Measurements from ENCODE around the gene FBXL2. TPM values are rescaled to one million over a fixed set of nuclear protein-coding genes. Genes with fewer than 3 reads are reported as not detected.
"Not testable (repeated sequence)": the region's sequence is repeated elsewhere in the genome, so short reads cannot be mapped to it uniquely, and the experiment has no call there.

FBXL2 gene
- total RNA-seq, 1 donor from 2014 or later: 3.6 TPM

- intact Hi-C loops (cut with DNase I): loop anchor here (2.0 kb wide), 1 partner anchor 43 kb away; no protein-coding TSS in a partner anchor
Observed at GRCh38 chr3:33419948-33420347, 142.7 kb downstream of the FBXL2 start.

GRCh38 chr3:33420966-33421365 lies 143.7 kb downstream of the FBXL2 start:
- no peak for DNase-seq (ENCODE audit: low spot score)
- intact Hi-C loops (cut with DNase I): loop anchor here (2.0 kb wide), 1 partner anchor 44 kb away; no protein-coding TSS in a partner anchor

More at GRCh38 chr3:33419948-33420347, 142.7 kb downstream of the FBXL2 start:
- DNase-seq (ENCODE audit: low spot score): no peak

GRCh38 chr3:33424606-33425452 lies 147.6 kb downstream of the FBXL2 start:
- intact Hi-C loops (cut with DNase I): no loop called here
- no peak for DNase-seq (ENCODE audit: low spot score)

GRCh38 chr3:33425453-33425852 lies 148.2 kb downstream of the FBXL2 start:
- no peak for DNase-seq (ENCODE audit: low spot score)
- intact Hi-C loops (cut with DNase I): no loop called here

GRCh38 chr3:33426068-33426467 lies 148.8 kb downstream of the FBXL2 start:
- intact Hi-C loops (cut with DNase I): no loop called here
- DNase-seq (ENCODE audit: low spot score): no peak

- DNase-seq (ENCODE audit: low spot score): no peak
- intact Hi-C loops (cut with DNase I): no loop called here
Observed at GRCh38 chr3:33426630-33427317, 149.5 kb downstream of the FBXL2 start.

- intact Hi-C loops (cut with DNase I): no loop called here
- DNase-seq (ENCODE audit: low spot score): no peak
Observed at GRCh38 chr3:33428734-33429133, 151.5 kb downstream of the FBXL2 start.

- intact Hi-C loops (cut with DNase I); DNase-seq (ENCODE audit: low spot score): not testable (repeated sequence)
Observed at GRCh38 chr3:33429306-33429705, 152.1 kb downstream of the FBXL2 start.

- DNase-seq (ENCODE audit: low spot score): no peak
- intact Hi-C loops (cut with DNase I): loop anchor here (10.0 kb wide), 1 partner anchor 365 kb away; the partner anchor contains the start of gene PDCD6IP
Observed at GRCh38 chr3:33430061-33430460, 152.8 kb downstream of the FBXL2 start.

GRCh38 chr3:33430571-33430970 lies 153.3 kb downstream of the FBXL2 start:
- DNase-seq (ENCODE audit: low spot score): no peak
- intact Hi-C loops (cut with DNase I): loop anchor here (10.0 kb wide), 1 partner anchor 364 kb away; the partner anchor contains the start of gene PDCD6IP

- intact Hi-C loops (cut with DNase I): loop anchor here (10.0 kb wide), 1 partner anchor 361 kb away; the partner anchor contains the start of gene PDCD6IP
- no peak for DNase-seq (ENCODE audit: low spot score)
Observed at GRCh38 chr3:33433843-33434242, 156.6 kb downstream of the FBXL2 start.

Other genes with a start within 250 kb of the FBXL2 start
- 20.5 TPM for gene GLB1, start 180.3 kb upstream of the FBXL2 start, total RNA-seq
- 5.4 TPM for gene TMPPE, start 180.3 kb upstream of the FBXL2 start, total RNA-seq
- 91.7 TPM for gene CRTAP, start 163.4 kb upstream of the FBXL2 start, total RNA-seq
- 0.78 TPM for gene SUSD5, start 58.6 kb upstream of the FBXL2 start, total RNA-seq
- 46.9 TPM for gene UBP1, start 163.0 kb downstream of the FBXL2 start, total RNA-seq

Data from cardiac septum (tissue), 1 donor.